Measurements from ENCODE around the gene PAK3.

Gene PAK3

DNA sequence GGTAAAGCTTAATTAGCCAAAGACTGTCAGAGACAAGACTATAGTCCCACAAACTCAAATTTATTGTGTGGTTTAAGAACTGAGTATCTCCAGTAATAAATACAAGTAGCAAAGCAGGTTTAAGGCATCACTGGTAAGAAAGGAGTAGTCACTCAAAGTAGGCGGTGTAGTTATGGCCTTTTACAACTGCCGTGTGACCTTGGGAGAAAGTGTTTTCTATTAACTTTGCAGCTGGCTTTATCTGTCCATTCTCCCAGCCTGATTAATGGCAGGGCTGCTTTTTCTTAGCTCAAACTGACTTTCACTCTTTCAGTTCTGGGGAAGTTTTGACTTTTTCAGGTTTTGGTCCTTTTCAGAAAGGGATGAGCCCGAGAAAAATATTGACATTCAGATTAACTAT is 7.4 kb upstream of the PAK3 start:
- H3K27me3 ChIP-seq (ENCODE audit: control insufficient read depth, low read length) = no peaks in the 10 kb centered on the region
- H3K9me2 ChIP-seq (replicated peaks; ENCODE audit: control insufficient read depth, low read length) = no peaks in the 10 kb centered on the region
- H3K4me2 ChIP-seq (ENCODE audit: low read length) = no peak overlapping the region
- no peak overlapping the region for H3K27ac ChIP-seq (ENCODE audit: low read depth, low read length)
- no peaks in the 10 kb centered on the region for H3K36me3 ChIP-seq (ENCODE audit: control insufficient read depth, low read length)
- H3K4me1 ChIP-seq (ENCODE audit: control insufficient read depth, low read length) = no peaks in the 10 kb centered on the region
- no peaks in the 10 kb centered on the region for H3K79me2 ChIP-seq (ENCODE audit: control insufficient read depth, low read length)
- no peak overlapping the region for H3K4me3 ChIP-seq (ENCODE audit: low read length)
- no peaks in the 10 kb centered on the region for H4K20me1 ChIP-seq (ENCODE audit: control insufficient read depth, insufficient read depth, low read depth, low read length)
- no peaks in the 10 kb centered on the region for H3K9me3 ChIP-seq (ENCODE audit: control insufficient read depth, insufficient read depth, low read length)
- no peak for TF ChIP-seq EZH2phosphoT487 (IDR thresholded peaks at IDR 0.05; ENCODE audit: borderline replicate concordance, low read length)
- TF ChIP-seq, protein P1, sequence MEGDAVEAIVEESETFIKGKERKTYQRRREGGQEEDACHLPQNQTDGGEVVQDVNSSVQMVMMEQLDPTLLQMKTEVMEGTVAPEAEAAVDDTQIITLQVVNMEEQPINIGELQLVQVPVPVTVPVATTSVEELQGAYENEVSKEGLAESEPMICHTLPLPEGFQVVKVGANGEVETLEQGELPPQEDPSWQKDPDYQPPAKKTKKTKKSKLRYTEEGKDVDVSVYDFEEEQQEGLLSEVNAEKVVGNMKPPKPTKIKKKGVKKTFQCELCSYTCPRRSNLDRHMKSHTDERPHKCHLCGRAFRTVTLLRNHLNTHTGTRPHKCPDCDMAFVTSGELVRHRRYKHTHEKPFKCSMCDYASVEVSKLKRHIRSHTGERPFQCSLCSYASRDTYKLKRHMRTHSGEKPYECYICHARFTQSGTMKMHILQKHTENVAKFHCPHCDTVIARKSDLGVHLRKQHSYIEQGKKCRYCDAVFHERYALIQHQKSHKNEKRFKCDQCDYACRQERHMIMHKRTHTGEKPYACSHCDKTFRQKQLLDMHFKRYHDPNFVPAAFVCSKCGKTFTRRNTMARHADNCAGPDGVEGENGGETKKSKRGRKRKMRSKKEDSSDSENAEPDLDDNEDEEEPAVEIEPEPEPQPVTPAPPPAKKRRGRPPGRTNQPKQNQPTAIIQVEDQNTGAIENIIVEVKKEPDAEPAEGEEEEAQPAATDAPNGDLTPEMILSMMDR (IDR thresholded peaks at IDR 0.05; ENCODE audit: low read depth, low read length, poor library complexity, severe bottlenecking) = no peak
- H3F3A ChIP-seq (ENCODE audit: control insufficient read depth, insufficient read depth) = no peaks in the 10 kb centered on the region

DNA sequence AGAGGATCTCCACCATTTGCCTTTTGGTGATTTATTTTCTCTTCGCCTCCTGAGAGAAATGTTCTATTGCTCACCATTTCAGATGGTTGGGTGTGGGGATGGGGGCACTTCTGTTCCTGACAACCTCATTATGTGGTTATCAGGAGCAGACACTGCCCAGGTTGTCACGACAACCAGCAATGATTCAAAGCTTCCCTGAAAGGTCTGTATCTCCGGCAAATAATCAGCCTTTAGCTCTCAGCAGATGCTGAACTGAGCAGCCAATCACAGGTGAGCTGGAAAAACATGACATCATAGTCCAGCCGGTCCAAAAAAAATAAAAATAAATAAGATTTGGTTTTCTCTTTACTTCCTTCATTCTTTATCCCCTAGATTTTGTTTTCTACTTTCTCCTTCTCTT is 5.5 kb upstream of the PAK3 start:
- H4K20me1 ChIP-seq (ENCODE audit: control insufficient read depth, insufficient read depth, low read depth, low read length) = no peaks in the 10 kb centered on the region
- H3K4me3 ChIP-seq (ENCODE audit: low read length) = no peak overlapping the region
- no peaks in the 10 kb centered on the region for H3K36me3 ChIP-seq (ENCODE audit: control insufficient read depth, low read length)
- no peaks in the 10 kb centered on the region for H3K4me1 ChIP-seq (ENCODE audit: control insufficient read depth, low read length)
- no peaks in the 10 kb centered on the region for H3K79me2 ChIP-seq (ENCODE audit: control insufficient read depth, low read length)
- TF ChIP-seq, protein P1 (IDR thresholded peaks at IDR 0.05; ENCODE audit: low read depth, low read length, poor library complexity, severe bottlenecking) = no peak
- no peak for TF ChIP-seq EZH2phosphoT487 (IDR thresholded peaks at IDR 0.05; ENCODE audit: borderline replicate concordance, low read length)
- H3K9me2 ChIP-seq (replicated peaks; ENCODE audit: control insufficient read depth, low read length) = no peaks in the 10 kb centered on the region
- peaks cover 1% of the 10 kb centered on the region for H3K27me3 ChIP-seq (ENCODE audit: control insufficient read depth, low read length)
- H3K4me2 ChIP-seq (ENCODE audit: low read length) = no peak overlapping the region
- no peak overlapping the region for H3K27ac ChIP-seq (ENCODE audit: low read depth, low read length)
- H3F3A ChIP-seq (ENCODE audit: control insufficient read depth, insufficient read depth) = no peaks in the 10 kb centered on the region
- no peaks in the 10 kb centered on the region for H3K9me3 ChIP-seq (ENCODE audit: control insufficient read depth, insufficient read depth, low read length)

DNA sequence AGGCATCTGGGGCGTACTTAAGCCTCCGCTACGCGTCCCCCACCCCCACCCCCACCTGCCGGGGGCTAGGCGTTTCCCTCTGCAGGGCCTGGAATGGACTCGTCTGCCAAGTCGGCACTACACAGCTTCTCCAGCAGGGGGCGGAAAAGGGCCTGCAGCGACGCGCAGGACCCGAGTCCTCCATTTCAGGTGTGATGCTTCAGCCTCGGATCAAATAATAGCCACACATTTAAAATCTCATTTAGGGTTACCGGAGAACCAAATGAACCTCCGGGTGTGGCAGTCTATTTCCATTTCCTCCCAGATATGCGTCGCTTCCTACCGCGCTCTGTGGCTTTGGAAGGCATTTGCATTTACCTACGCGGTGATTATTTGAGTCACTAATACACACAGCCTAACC is 2.9 kb downstream of the PAK3 start:
- no peaks in the 10 kb centered on the region for H3K9me2 ChIP-seq (replicated peaks; ENCODE audit: control insufficient read depth, low read length)
- H3K4me2 ChIP-seq (ENCODE audit: low read length) = peak overlapping the region; percentile 36
- no peaks in the 10 kb centered on the region for H3K79me2 ChIP-seq (ENCODE audit: control insufficient read depth, low read length)
- H4K20me1 ChIP-seq (ENCODE audit: control insufficient read depth, insufficient read depth, low read depth, low read length) = no peaks in the 10 kb centered on the region
- H3K27me3 ChIP-seq (ENCODE audit: control insufficient read depth, low read length) = peaks cover 10% of the 10 kb centered on the region
- no peaks in the 10 kb centered on the region for H3K36me3 ChIP-seq (ENCODE audit: control insufficient read depth, low read length)
- no peak overlapping the region for H3K4me3 ChIP-seq (ENCODE audit: low read length)
- TF ChIP-seq EZH2phosphoT487 (IDR thresholded peaks at IDR 0.05; ENCODE audit: borderline replicate concordance, low read length) = no peak
- TF ChIP-seq, protein P1 (IDR thresholded peaks at IDR 0.05; ENCODE audit: low read depth, low read length, poor library complexity, severe bottlenecking) = peak; percentile 61
- H3K4me1 ChIP-seq (ENCODE audit: control insufficient read depth, low read length) = no peaks in the 10 kb centered on the region
- H3F3A ChIP-seq (ENCODE audit: control insufficient read depth, insufficient read depth) = no peaks in the 10 kb centered on the region
- no peak overlapping the region for H3K27ac ChIP-seq (ENCODE audit: low read depth, low read length)
- no peaks in the 10 kb centered on the region for H3K9me3 ChIP-seq (ENCODE audit: control insufficient read depth, insufficient read depth, low read length)

DNA sequence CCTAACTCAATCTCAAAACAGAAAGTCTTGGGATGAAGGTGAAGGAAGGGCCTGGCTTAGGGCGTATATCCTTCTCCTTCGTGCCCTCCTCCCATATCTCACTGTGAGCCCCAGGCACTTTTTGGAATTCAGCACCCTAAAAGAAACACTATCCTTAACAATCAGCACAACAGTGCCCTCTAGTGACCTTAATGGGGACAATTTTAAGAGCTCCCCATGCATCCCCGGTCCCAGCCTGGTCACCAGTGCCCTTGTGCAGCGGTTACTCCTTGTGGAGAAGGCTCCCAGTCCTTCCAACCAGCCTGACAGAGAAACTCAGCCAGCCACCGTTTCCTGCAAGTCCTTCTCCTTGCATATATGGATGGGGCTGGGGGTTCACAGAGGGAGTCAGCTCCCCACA is 4.2 kb downstream of the PAK3 start:
- no peaks in the 10 kb centered on the region for H3K4me1 ChIP-seq (ENCODE audit: control insufficient read depth, low read length)
- peaks cover 10% of the 10 kb centered on the region for H3K27me3 ChIP-seq (ENCODE audit: control insufficient read depth, low read length)
- no peak for TF ChIP-seq EZH2phosphoT487 (IDR thresholded peaks at IDR 0.05; ENCODE audit: borderline replicate concordance, low read length)
- TF ChIP-seq, protein P1 (IDR thresholded peaks at IDR 0.05; ENCODE audit: low read depth, low read length, poor library complexity, severe bottlenecking) = peak; percentile 60
- H3K9me2 ChIP-seq (replicated peaks; ENCODE audit: control insufficient read depth, low read length) = no peaks in the 10 kb centered on the region
- H3F3A ChIP-seq (ENCODE audit: control insufficient read depth, insufficient read depth) = no peaks in the 10 kb centered on the region
- no peaks in the 10 kb centered on the region for H3K36me3 ChIP-seq (ENCODE audit: control insufficient read depth, low read length)
- H3K4me2 ChIP-seq (ENCODE audit: low read length) = no peak overlapping the region
- no peaks in the 10 kb centered on the region for H3K9me3 ChIP-seq (ENCODE audit: control insufficient read depth, insufficient read depth, low read length)
- no peak overlapping the region for H3K27ac ChIP-seq (ENCODE audit: low read depth, low read length)
- H4K20me1 ChIP-seq (ENCODE audit: control insufficient read depth, insufficient read depth, low read depth, low read length) = no peaks in the 10 kb centered on the region
- H3K4me3 ChIP-seq (ENCODE audit: low read length) = no peak overlapping the region
- no peaks in the 10 kb centered on the region for H3K79me2 ChIP-seq (ENCODE audit: control insufficient read depth, low read length)

All from DOHH2 (cell line).